GM21825 (cell line): ENCODE results near the gene NEMP2.
"Not testable (repeated sequence)": the region's sequence is repeated elsewhere in the genome, so short reads cannot be mapped to it uniquely, and the experiment has no call there.

Experiments used
- ATAC-seq: cut with Tn5 transposase; IDR thresholded peaks from one replicate; pipeline ENCODE4 v1.9.1; 2021; ENCODE audit warnings: mild to moderate bottlenecking, moderate library complexity; ENCODE audit not compliant: unreplicated experiment

The NEMP2 gene

DNA sequence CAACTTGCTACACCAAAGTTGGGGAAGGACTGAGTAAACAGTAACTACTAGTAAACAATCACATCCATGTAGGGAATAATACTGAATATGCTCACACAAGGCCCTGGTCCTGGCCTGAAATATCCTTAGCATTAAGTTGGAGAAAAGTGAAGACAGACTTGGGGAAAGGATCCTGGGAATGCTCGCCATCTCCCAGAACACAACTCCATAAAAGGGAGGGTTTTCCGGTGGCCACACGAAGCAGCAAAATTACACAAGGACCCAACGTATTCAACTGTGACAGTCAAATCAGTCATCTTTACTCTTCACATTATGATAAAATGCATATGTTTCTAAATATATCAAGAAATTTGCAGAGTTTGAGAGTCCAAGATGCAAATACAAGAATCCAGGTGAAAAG lies 7.3 kb downstream of the NEMP2 start:
- ATAC-seq, result no peak

DNA sequence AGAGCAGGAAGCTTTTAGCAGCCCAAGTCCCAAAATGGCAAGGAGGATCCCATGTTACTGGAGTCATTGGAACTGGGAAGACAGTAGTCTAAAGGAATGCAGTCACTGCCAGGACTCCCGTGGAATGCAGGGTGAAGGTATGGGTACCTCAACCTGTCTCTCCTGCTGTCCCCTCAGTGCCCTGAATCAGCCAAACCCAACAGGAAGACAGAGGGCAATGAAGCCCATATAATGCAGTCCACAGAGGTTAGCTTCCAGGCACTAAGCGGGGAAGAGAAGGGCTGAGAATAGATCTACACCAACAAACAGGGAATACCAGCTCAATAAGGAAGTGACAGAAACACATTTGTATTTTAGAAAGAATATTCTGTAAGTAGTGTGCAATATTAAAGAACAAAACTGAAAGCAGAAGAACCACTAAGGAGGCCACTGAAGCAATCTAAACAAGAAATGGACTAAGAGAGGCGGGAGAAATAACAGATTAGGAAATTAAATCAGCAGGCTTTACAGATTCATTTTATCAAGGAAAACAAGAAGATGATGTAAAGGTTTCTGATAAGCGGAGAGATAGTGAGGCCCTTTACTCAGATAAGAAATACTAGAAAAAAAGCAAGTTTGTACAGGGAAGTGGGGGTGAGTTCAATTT lies 8.3 kb downstream of the NEMP2 start:
- no peak for ATAC-seq

DNA sequence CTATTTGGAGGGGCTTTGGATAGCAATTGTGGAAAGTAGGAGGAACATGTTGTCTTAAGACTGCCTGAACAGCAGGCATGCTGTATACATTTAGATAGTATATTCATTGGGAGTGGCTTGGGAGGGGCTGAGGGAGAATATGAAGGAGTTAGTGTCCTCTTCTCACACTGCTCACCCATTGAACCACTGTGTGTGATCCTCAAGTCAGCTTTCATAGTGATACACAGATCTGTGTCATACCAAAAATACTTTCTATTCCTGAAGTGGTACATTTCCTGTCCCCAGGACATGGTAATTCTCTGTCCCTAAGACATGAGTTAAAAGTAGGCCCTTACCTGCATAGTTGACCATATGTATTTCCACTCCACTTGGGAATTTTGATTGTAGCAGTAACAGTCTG lies 9.6 kb downstream of the NEMP2 start:
- no peak for ATAC-seq

DNA sequence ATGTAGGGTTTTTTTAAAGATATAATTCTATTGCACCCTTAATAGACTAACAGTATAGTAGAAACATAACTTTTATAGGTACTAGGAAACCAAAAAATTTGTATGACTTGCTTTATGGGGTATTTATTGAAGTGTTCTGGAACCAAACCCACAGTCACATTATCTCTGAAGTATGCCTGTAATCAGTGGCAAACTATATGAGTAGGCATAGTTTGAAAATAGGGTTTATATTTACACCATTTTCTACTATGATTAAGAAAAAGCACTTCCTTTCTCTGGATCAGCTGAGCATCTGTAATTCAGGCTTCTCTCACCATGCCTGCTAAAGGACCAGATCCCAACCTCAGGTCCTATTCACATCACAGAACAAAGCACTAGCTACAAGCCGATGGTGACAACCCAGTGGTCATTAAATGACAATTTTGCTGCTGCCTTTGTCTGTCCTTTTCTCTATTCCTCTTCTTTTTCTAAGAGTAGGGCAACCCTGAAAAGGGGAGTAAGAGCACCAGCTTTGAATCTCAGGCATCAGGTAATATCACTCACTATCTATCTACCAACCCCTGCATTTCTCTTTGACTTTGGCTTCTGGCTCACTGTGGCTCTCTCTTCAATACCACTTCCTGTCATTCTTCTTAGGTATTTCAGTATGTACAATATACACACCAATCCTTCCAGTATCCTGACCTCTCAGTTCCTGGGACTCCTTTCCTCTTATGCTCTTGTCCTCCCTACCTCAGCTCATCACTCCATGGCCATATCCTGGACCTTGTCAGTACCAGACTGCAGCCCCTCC lies 14.4 kb downstream of the NEMP2 start:
- no peak for ATAC-seq

DNA sequence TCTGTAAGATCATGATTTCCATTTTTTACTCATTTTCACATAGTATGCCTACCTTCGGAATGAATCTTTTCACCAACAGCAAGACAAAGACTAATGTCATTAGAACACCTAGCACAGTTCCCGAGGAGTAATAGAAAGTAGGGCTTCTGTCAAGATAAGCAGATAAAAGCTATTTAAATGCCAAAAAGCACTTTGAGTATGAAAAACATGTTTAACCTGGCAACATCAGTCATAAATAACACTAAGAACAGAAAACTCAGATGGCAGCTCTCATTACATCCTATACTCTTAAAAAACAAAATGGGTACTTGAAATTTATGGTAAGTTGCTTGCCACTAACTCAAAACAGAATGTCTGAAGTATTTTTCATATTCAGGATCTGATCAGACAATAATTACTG lies 17.1 kb downstream of the NEMP2 start:
- no peak for ATAC-seq

DNA sequence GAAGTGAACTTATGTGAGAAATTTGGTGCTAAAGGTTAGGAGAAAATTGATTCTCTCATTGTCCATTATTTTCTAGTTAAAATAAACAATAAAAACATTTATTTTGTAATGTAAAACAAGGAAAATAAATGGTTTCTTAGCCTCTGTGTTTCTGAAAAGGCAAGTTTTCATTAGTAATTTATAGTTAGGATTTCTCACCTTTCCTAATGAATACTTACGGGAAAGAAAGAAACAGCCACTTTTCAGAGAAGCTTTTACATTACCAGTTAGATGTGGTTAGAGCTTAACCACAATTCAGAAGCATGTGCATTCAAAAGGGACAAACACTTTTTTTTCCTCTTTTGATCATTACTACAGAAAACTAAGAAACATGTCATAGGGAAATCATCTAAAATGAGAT lies 18.8 kb downstream of the NEMP2 start:
- no peak for ATAC-seq

DNA sequence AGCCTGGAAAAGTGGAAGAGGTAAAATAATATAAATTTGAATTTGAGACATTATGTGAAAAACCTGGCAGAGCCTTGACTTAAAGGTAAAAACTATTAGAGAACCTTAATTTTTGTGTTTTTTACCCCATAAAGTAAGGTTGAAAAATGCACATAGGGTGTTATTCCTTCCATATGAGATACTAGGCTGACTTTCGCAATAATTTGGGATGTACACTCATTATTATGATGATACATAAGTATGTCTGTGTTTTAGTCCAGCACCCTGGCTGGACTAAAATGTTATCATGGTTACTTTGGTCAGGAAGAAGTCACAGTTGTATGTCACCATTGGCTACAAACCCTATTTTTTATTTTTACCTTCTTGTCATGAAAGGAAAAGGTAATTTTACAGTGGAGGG lies 19.8 kb downstream of the NEMP2 start:
- ATAC-seq, result no peak

DNA sequence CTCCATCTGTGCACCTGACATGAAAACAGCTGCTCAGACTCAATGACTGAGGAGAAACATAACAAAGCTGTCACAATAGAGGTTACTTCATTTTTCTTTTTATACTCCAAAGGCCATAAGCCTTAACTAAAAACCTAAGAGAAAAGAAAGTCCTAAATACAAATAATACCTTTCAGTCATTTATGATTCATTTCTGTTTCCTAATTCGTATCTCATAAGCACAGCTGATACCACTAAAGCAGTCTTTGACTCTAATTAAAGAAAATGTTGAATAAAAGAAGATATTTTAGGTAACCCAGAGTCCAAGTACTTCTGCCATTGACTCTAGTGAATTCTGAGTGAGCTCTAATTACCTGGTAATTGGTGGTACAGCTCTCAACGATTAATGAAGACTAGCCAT lies 20.6 kb downstream of the NEMP2 start:
- ATAC-seq, result no peak

DNA sequence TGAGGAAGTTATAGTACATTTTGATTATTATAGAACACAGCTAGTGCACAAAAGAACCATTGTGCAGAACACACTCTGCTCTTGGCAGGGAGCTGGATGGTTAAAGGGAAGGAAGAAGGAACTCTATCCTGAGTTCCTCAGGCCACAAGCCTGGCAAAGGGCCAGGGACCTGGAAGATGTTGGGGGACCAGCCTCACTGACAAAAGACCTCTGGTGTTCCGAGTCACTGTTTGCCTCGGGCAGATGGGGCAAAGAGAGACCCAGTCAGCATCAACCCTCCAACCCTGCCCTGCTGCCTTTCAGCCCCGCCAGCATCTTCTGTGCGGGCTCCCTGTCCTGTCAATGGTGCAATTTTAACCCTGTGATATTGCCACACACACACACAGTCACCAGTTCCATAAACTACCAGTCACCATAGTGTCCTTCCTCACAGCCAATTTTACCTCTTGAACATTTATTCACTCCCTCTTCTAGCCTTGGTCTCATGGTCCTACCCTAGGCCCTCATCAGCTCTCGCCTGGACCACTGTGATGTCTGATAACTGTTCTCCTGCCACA lies 21.9 kb downstream of the NEMP2 start:
- no peak for ATAC-seq

DNA sequence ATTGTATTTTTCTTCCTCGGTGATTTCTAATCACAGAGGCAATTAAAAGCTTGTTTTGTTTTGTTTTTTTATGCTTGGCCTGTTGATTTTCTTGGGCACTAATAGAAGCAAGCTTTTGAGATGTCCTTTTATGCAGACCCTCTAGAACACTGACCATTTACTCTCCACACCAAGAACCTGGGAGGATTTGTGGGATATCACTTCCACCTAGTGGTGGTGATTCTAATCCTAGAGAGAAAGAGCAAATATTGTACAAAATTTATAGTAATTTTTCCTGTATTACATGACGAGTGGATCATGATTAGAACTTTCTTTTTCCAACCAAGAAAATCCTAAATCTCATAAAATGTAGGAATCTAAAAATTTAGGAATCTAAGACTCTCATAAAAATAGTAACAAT lies 23.4 kb downstream of the NEMP2 start:
- no peak for ATAC-seq

DNA sequence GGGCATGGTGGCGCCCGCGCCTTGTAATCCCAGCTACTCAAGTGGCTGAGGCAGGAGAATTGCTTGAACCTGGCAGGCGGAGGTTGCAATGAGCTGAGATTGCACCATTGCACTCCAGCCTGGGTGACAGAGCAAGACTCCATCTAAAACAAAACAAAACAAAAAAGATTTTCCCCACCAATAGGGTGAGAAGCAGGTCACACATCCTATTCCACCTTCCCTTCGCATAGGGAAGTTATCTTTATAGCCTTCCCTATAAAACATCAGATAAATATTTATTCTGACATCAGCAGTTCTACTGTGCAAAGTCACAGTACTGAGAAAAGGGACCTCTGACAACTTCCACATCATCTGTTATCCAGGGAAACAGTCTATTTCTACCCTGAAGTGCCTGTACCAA lies 24.6 kb downstream of the NEMP2 start:
- not testable (repeated sequence) for ATAC-seq

DNA sequence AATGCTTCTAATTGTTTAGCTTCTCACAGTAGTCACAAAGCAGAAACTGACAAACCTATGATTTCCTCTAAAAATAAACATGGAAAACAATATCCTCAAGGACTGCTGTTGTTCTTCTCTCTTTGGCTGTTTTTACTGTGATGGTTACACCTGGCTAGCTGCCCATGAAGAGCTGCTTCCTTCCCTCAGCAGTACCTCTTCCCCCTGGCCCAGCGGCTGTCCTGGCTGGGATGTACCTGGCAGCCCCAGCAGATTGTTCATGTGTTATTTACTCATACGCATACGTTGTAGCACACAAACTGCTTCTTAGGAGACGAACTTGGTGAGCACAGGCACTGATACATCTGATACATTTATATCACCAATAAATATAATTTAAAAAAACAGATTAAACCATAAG lies 27.4 kb downstream of the NEMP2 start:
- no peak for ATAC-seq

DNA sequence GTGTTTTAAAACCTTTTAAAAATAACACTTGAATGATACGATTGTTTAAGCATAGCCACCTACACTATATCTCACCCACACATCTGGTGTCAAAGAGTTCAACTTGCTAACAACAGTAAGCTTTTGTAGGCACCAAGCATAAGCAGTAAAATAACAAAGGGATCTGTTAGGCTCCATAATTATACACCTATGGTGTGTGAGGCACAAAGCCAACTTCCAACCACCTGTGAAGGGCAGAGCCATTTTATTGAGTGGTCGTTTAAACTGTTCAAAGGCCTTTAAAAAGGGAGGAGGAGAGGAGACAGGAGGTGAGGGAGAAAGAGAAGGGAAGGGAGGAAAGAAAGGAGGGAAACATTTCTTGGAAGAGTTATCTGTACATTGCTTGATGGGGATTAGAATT lies 27.9 kb downstream of the NEMP2 start:
- ATAC-seq, result no peak

DNA sequence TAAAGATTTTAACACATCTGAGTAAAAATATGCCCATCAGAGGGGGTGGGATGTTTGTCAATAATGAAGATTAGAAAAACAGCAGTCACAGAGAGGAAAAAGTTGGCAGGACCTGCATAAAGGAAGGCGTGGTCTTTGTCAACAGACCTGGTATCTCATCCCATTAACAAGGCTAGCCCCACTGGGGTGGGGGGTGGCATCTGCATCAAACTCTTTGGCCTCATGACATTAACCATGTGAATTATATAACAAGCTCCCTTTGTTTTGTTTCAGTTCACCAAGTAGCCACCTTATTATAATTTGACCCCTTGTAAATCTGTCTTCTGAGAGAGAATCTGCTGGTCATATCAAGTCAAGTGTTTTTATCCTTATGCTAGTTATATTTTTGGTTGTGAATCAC lies 28.8 kb downstream of the NEMP2 start:
- ATAC-seq, result no peak

DNA sequence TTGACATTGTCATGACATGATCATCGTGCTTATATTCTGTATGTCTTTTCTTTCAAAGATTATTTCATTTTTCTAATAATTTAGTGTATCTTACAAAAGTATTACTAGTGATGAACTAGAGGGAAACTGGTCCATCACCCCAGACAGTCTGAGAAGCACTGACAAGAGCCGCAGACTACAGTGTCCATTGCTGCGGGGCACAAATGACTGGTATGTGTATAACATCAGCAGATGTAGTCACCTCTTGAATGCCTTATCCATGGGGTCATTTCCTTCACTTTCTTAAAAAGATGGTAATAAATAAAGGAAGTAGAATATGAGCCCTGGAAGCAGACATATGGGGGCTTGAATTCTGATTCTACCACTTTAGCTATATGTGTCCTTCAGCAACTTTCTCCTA lies 29.6 kb downstream of the NEMP2 start:
- no peak for ATAC-seq

DNA sequence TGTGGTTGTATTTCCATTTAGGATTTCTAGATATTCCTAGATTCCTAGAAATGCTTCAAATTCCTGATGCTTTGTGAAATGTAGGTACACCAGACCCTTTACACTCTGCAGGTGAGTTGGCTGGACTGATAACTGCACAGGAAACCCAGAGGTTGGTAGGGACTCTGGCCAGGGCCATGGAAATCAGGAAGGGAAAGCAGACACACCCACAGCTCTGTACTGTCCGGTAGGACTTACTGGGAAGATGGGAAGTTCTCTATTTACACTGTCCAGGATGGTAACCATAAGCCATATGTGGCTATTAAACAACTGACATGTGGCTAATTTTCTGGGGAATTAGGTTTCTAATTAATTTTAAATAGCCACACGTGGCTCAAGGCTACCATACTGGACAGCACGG lies 31.4 kb downstream of the NEMP2 start:
- no peak for ATAC-seq

DNA sequence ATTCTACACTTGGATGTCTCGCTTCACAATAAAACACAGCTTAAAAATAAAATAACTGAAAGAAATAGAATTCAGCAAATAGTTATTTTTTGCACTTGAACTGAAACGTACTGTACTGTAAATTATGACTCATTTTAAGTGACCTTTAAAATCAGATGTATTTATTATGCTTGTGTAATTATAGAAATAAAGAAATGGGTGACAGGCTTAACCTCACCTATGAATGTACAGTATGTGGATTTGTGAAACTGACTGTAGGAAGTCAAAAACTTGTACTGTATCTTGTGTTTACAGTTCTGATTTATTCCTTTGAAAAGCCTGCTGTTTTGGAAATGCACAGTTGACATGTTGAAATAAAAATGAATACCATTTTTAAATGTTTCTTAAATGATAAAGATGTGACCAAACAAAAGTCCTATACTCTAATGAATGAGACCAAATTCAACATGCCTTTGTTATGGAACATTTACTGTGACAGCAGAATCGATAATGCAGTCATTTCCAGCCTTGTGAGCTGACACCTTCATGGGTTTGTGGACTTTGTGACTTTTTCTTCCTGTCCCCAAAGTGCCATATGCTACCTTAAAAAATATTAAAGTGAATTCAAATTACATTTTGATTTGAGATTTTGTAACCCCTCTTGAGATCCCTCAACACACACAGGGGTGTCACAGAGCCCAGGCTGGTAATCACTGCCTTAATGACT lies 32.7 kb downstream of the NEMP2 start:
- no peak for ATAC-seq

DNA sequence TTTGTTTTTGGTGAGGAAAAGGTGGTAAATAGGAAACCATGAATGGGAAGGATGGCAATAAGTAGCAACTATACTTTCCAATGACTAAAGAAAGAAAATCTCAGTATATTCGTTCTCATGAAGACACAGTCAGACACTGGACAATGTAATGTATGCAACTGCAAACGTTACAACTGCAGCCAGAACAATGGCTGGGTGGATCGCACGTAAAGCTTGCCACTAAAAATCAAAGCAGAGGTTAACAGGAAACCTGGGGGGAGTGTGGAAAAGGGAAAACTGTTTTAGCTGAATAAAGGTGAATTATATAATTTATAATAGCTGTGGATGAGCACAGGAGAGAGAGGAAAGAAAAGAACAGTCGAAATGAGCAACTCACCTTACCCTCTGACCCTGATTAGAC lies 33.3 kb downstream of the NEMP2 start:
- no peak for ATAC-seq

DNA sequence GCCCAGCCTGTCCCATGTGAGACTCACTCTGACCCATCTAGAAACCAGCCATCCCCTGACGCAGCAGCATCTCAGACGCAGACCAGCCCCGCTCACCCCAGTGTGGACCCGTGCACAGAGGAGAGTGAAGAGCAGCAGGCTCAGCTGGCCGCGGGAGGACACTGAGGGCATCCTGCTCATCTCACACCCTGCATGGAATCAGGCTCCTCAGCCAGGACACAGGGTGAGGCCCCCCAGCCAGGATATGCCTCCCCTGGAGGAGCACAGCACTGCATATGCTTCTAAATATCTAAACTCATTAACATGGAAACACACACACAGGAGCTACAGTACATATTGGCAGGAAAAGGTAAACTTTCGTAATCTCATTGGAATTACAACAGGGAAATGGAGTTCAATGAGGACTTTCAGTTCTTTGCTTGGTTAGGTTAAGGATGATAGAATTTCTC lies 34.4 kb downstream of the NEMP2 start:
- ATAC-seq, result no peak

DNA sequence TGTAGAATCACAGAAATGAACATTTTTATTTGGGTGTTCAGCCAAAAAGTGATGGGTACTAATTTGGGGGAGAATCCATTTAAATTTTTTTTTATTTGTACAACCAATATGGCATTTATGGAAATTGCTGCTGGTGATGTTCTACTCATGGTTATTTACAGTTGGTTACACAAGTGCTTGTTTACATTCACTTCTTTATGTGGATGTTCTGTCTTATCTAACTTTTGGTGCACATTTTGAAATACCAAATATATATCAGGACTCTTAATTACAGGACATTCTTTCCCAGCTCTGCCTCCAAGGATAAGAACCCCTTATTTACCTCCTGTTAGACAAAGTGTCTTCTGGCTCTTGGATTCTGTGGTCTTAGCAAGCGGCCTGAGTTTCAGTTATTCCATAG lies 35.2 kb downstream of the NEMP2 start:
- ATAC-seq, result no peak

DNA sequence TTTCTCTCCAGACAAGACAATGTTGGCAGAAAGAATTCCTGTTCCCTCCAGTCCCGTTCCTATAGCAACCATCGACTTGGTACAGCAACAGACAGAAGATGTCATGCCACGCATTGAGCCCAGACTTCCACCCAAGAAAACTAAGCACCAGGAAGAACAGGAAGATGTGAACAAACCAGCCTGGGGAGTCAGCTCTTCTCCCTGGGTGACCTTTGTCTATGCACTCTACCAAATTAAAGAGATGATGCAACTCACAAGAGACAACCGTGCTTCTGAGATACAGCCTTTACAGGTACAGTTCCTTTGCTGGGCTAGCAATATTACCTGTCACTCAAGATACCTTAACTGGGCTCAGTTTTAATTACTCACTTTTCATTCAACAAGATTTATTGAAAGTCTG lies 37.1 kb downstream of the NEMP2 start:
- no peak for ATAC-seq
